Measurements from ENCODE around the gene OR1A1. TPM values are rescaled to one million over a fixed set of nuclear protein-coding genes. Genes with fewer than 3 reads are reported as not detected.
"Not testable (repeated sequence)": the region's sequence is repeated elsewhere in the genome, so short reads cannot be mapped to it uniquely, and the experiment has no call there.

Gene OR1A1
- total RNA-seq, 1 donor from 2014 or later: not detected

- H3K27me3 ChIP-seq (ENCODE audit: control insufficient read depth, insufficient read depth, low read length): no peaks in the 10 kb centered on the region
- TF ChIP-seq, protein P1, sequence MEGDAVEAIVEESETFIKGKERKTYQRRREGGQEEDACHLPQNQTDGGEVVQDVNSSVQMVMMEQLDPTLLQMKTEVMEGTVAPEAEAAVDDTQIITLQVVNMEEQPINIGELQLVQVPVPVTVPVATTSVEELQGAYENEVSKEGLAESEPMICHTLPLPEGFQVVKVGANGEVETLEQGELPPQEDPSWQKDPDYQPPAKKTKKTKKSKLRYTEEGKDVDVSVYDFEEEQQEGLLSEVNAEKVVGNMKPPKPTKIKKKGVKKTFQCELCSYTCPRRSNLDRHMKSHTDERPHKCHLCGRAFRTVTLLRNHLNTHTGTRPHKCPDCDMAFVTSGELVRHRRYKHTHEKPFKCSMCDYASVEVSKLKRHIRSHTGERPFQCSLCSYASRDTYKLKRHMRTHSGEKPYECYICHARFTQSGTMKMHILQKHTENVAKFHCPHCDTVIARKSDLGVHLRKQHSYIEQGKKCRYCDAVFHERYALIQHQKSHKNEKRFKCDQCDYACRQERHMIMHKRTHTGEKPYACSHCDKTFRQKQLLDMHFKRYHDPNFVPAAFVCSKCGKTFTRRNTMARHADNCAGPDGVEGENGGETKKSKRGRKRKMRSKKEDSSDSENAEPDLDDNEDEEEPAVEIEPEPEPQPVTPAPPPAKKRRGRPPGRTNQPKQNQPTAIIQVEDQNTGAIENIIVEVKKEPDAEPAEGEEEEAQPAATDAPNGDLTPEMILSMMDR (IDR thresholded peaks at IDR 0.05; ENCODE audit: insufficient read depth, low read length, severe bottlenecking): no peak
- no peak for FAIRE-seq
Measured at GRCh38 chr17:3213587-3213986, 6.1 kb downstream of the OR1A1 start.

DNA sequence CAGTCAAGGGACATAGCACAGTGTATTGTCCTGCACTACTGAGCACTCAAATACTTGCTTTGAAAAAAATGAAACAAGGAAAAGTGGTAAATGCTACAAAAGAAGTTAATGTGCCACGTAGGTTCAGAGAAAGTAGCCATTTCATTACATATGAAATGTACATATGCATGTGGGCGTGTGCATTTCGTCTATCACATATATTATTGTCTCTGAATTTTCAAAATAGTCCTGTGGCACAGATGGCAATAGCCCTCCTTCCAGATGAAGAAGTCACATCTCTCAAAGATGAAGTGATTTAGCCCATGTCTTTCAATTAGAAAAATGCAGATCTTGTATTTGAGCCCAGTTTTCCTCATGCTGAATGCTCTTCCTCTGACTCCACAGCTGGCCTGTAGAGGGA is 12.5 kb downstream of the OR1A1 start:
- not testable (repeated sequence) for H3K27me3 ChIP-seq (ENCODE audit: control insufficient read depth, insufficient read depth, low read length); FAIRE-seq; H3K4me3 ChIP-seq (ENCODE audit: low read depth, low read length); H3K36me3 ChIP-seq (ENCODE audit: control insufficient read depth, insufficient read depth, low read length); DNase-seq (ENCODE audit: low read depth)

More at GRCh38 chr17:3213587-3213986, 6.1 kb downstream of the OR1A1 start:
- no peak for DNase-seq (ENCODE audit: low read depth)
- no peak overlapping the region for H3K4me3 ChIP-seq (ENCODE audit: low read depth, low read length)
- no peaks in the 10 kb centered on the region for H3K36me3 ChIP-seq (ENCODE audit: control insufficient read depth, insufficient read depth, low read length)

DNA sequence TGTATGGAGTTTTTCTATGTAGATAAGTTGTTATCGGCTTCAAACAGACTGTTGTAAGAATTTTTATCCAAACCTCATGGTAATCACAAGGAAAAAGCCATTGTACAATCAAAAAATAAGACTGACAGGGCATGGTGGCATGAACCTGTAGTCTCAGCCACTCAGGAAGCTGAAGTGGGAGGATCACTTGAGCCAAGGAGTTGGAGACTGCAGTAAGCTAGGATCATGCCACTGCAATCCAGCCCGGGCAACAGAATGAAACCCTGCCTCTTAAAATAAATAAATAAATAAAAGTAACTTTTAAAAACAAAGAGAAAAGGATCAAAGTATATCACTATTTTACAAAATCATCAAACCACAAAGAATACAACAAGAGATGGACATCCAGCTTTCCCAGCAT is 14.4 kb downstream of the OR1A1 start:
- H3K36me3 ChIP-seq (ENCODE audit: control insufficient read depth, insufficient read depth, low read length): no peaks in the 10 kb centered on the region
- DNase-seq (ENCODE audit: low read depth): no peak
- no peak for FAIRE-seq
- TF ChIP-seq, protein P1 (IDR thresholded peaks at IDR 0.05; ENCODE audit: insufficient read depth, low read length, severe bottlenecking): no peak
- no peak overlapping the region for H3K4me3 ChIP-seq (ENCODE audit: low read depth, low read length)
- H3K27me3 ChIP-seq (ENCODE audit: control insufficient read depth, insufficient read depth, low read length): no peaks in the 10 kb centered on the region

GRCh38 chr17:3222505-3222904 is 15.0 kb downstream of the OR1A1 start:
- TF ChIP-seq, protein P1 (IDR thresholded peaks at IDR 0.05; ENCODE audit: insufficient read depth, low read length, severe bottlenecking): no peak
- H3K36me3 ChIP-seq (ENCODE audit: control insufficient read depth, insufficient read depth, low read length): no peaks in the 10 kb centered on the region
- no peak for DNase-seq (ENCODE audit: low read depth)
- no peak for FAIRE-seq
- no peak overlapping the region for H3K4me3 ChIP-seq (ENCODE audit: low read depth, low read length)
- no peaks in the 10 kb centered on the region for H3K27me3 ChIP-seq (ENCODE audit: control insufficient read depth, insufficient read depth, low read length)

DNA sequence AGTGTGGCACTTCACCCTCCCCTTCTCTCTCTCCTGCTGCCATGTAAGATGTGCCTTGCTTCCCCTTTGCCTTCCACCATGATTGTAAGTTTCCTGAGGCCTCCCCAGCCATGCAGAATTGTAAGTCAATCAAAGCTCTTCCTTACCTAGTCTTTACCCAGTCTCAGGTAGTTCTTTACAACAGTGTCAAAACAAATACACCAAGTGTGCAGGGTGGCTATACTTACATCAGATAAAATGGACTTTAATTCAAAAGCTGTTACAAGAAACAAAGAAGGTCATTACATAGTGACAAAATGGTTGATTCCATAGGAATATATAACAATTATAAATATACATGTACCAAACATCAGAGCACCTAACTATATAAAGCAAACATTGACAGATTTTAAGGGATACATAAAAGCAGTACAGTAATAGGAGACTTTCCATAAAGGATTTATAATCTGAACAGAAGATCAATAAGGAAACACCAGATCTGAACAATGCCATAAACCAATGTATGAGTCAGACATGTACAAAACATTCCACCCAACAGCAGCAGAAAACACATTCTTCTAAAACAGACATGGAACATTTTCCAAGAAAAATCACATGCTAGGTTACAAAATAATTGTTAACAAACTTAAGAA is 17.4 kb downstream of the OR1A1 start:
- H3K27me3 ChIP-seq (ENCODE audit: control insufficient read depth, insufficient read depth, low read length); DNase-seq (ENCODE audit: low read depth); H3K4me3 ChIP-seq (ENCODE audit: low read depth, low read length); H3K36me3 ChIP-seq (ENCODE audit: control insufficient read depth, insufficient read depth, low read length): not testable (repeated sequence)
- FAIRE-seq: peak; percentile 32

DNA sequence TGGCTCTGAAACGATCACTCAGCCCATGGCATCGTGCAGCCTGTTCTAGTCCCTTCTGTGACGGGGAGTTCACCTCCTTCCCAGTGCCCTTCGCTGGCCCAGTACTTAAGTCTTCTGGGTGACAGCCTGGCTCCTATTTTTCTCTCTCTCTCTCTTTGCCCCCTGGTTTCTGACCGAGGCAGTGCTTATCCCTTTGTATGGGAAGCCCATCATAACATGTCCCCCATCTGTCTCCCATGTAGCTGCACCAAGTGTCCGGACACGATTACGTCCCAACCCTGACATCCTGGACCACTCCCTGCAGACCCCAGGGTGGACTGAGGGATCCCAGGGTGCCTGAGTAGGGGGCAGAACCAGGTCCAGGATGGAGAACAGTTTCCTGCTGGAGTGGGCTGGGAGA is 24.8 kb downstream of the OR1A1 start:
- not testable (repeated sequence) for DNase-seq (ENCODE audit: low read depth); H3K4me3 ChIP-seq (ENCODE audit: low read depth, low read length); H3K27me3 ChIP-seq (ENCODE audit: control insufficient read depth, insufficient read depth, low read length); H3K36me3 ChIP-seq (ENCODE audit: control insufficient read depth, insufficient read depth, low read length)
- peak; percentile 97 for FAIRE-seq

GRCh38 chr17:3238685-3239084 is 31.2 kb downstream of the OR1A1 start:
- DNase-seq (ENCODE audit: low read depth): peak; percentile 16
- H3K27me3 ChIP-seq (ENCODE audit: control insufficient read depth, insufficient read depth, low read length); H3K4me3 ChIP-seq (ENCODE audit: low read depth, low read length); FAIRE-seq; H3K36me3 ChIP-seq (ENCODE audit: control insufficient read depth, insufficient read depth, low read length): not testable (repeated sequence)

- DNase-seq (ENCODE audit: low read depth); H3K36me3 ChIP-seq (ENCODE audit: control insufficient read depth, insufficient read depth, low read length); H3K4me3 ChIP-seq (ENCODE audit: low read depth, low read length); H3K27me3 ChIP-seq (ENCODE audit: control insufficient read depth, insufficient read depth, low read length): not testable (repeated sequence)
- peak; percentile 75 for FAIRE-seq
Measured at GRCh38 chr17:3241044-3241443, 33.6 kb downstream of the OR1A1 start.

- not testable (repeated sequence) for FAIRE-seq; H3K4me3 ChIP-seq (ENCODE audit: low read depth, low read length); DNase-seq (ENCODE audit: low read depth); H3K27me3 ChIP-seq (ENCODE audit: control insufficient read depth, insufficient read depth, low read length); H3K36me3 ChIP-seq (ENCODE audit: control insufficient read depth, insufficient read depth, low read length)
Measured at GRCh38 chr17:3244841-3245240, 37.4 kb downstream of the OR1A1 start.

DNA sequence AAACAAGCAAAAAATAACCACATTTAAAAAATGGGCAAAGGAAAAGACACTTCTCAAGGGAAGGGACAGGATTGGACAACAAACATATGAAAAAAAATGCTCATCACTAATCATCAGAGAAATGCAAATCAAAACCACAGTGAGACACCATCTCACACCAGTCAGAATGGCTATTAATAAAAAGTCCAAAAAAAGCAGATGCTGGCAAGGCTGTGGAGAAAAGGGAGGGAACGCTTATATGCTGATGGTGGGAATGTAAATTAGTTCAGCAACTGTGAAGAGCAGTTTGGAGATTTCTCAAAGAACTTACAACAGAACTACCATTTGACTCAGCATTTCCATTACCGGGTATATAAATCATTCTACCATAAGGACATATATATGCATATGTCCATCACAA is 41.5 kb downstream of the OR1A1 start:
- DNase-seq (ENCODE audit: low read depth); H3K4me3 ChIP-seq (ENCODE audit: low read depth, low read length); H3K36me3 ChIP-seq (ENCODE audit: control insufficient read depth, insufficient read depth, low read length); H3K27me3 ChIP-seq (ENCODE audit: control insufficient read depth, insufficient read depth, low read length); FAIRE-seq: not testable (repeated sequence)

Data from bronchial epithelial cell (primary cell).